Endodermal cell (in vitro differentiated cells): ENCODE data around the gene EDEM1. TPM values are rescaled to one million over a fixed set of nuclear protein-coding genes. Genes with fewer than 3 reads are reported as not detected.
"Not testable (repeated sequence)": the region's sequence is repeated elsewhere in the genome, so short reads cannot be mapped to it uniquely, and the experiment has no call there.

ENCODE experiments used
- DNase-seq: peaks from one replicate; pipeline ENCODE4 v3.0.0-alpha.2; 2017
- H3K27ac ChIP-seq: 2 replicates; pipeline ENCODE4 v1.5.1; 2013; ENCODE audit warnings: mild to moderate bottlenecking, low read depth, low read length, moderate library complexity
- H3K27me3 ChIP-seq: 2 replicates; pipeline ENCODE4 v1.6.1; 2013; ENCODE audit warnings: mild to moderate bottlenecking, low read length, moderate library complexity; ENCODE audit not compliant: insufficient read depth, control insufficient read depth, poor library complexity, severe bottlenecking
- H3K36me3 ChIP-seq: 2 replicates; pipeline ENCODE4 v1.7.0; 2013; ENCODE audit warnings: mild to moderate bottlenecking, low read length, moderate library complexity; ENCODE audit not compliant: control insufficient read depth, insufficient read depth
- H3K4me1 ChIP-seq: one replicate; pipeline ENCODE4 v1.7.0; 2013; ENCODE audit warnings: low read length; ENCODE audit not compliant: control insufficient read depth, insufficient read depth
- H3K4me3 ChIP-seq: 2 replicates; pipeline ENCODE4 v1.5.1; 2013; ENCODE audit warnings: mild to moderate bottlenecking, low read length, moderate library complexity
- H3K9ac ChIP-seq: 2 replicates; pipeline ENCODE4 v1.6.1; 2013; ENCODE audit warnings: mild to moderate bottlenecking, low read length, moderate library complexity; ENCODE audit not compliant: poor library complexity, severe bottlenecking; ENCODE audit errors: extremely low read depth
- H3K9me3 ChIP-seq: 2 replicates; pipeline ENCODE4 v1.6.1; 2013; ENCODE audit warnings: mild to moderate bottlenecking, low read length, moderate library complexity; ENCODE audit not compliant: control insufficient read depth
- H3K27ac Mint-ChIP-seq: 2 replicates; pipeline ENCODE4 v1.8.0; 2020; ENCODE audit warnings: mixed read lengths
- H3K27me3 Mint-ChIP-seq: 2 replicates; pipeline ENCODE4 v1.8.0; 2021; ENCODE audit warnings: mild to moderate bottlenecking, mixed read lengths; ENCODE audit not compliant: insufficient read depth
- H3K36me3 Mint-ChIP-seq: 2 replicates; pipeline ENCODE4 v1.8.0; 2020; ENCODE audit warnings: low read depth, mixed read lengths
- H3K4me1 Mint-ChIP-seq: 2 replicates; pipeline ENCODE4 v1.8.0; 2020; ENCODE audit warnings: mixed read lengths
- H3K4me3 Mint-ChIP-seq: 2 replicates; pipeline ENCODE4 v1.8.0; 2020; ENCODE audit warnings: mild to moderate bottlenecking, moderate library complexity, mixed read lengths
- H3K9me3 Mint-ChIP-seq: 2 replicates; pipeline ENCODE4 v1.8.0; 2020; ENCODE audit warnings: mild to moderate bottlenecking, mixed read lengths
- CTCF ChIP-seq: fragments of 200-600 bp; sonication (generic); conservative IDR thresholded peaks from 2 replicates; pipeline ENCODE4 v1.5.0; 2021; ENCODE audit warnings: antibody characterized with exemption, mild to moderate bottlenecking
- WGBS, 2 experiments: methylation state at CpG; one replicate each; pipeline versions ENCODE4 v1.1.5 to v1.1.7; 2013; ENCODE audit warnings: missing lambda C conversion rate in 2 of 2, mixed read lengths in 1 of 2; ENCODE audit not compliant: insufficient coverage in 1 of 2, insufficient read length in 1 of 2; 5-methylcytosine and 5-hydroxymethylcytosine counted together
- total RNA-seq, 2 donors: library from RNA; stranded (reverse); fragmentation: NEBNext Ultra II Directional in 1 of 2; extraction: Animal tissue kit (Norgen Biotek cat#: 25700) in 1 of 2; gene quantifications; 2 replicates in 1 of 2; 3 replicates in 1 of 2; pipeline ENCODE4 v1.2.1, GENCODE V29; 2021

The EDEM1 gene
- total RNA-seq, 2 donors from 2014 or later, result 24.5 to 28.1 TPM

DNA sequence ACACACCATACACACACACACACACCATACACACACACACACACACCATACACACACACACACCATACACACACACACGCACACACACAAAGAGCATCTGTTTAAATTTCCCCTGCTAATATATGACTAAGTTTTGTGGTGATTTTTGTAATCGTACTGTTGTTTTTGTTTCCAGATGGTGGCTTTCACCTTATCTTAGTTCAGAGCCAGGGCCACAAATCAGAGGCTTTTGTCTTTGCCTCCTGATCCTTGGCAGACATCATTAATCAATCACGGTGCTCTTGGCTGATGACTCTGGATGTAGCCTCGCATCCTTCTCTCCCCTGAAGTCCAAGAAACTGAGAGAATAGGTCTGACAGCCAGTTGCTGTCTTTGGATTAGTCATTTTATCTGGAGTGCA, 52.1 kb downstream of the EDEM1 start:
- Histone ChIP-seq H3K36me3 (no peaks in the 10 kb centered on the region), H3K27me3 (no peaks in the 10 kb centered on the region), H3K4me1 (no peaks in the 10 kb centered on the region), H3K9me3 (peaks cover 14% of the 10 kb centered on the region), H3K27ac (no peak overlapping the region), H3K9ac (no peak overlapping the region), H3K4me3 (no peak overlapping the region)
- Mint-ChIP-seq H3K4me1 (peaks cover 9% of the 10 kb centered on the region), H3K27me3 (peaks cover 2% of the 10 kb centered on the region), H3K27ac (no peak overlapping the region), H3K4me3 (no peak overlapping the region), H3K9me3 (peaks cover 25% of the 10 kb centered on the region), H3K36me3 (peaks cover 10% of the 10 kb centered on the region)
- TF ChIP-seq CTCF, result no peak
- DNase-seq, result no peak
- WGBS, 2 experiments, result 93% methylated on average over 4 of the region's 4 CpGs; no CpG with 5 or more reads in 1 of the 2 experiments

DNA sequence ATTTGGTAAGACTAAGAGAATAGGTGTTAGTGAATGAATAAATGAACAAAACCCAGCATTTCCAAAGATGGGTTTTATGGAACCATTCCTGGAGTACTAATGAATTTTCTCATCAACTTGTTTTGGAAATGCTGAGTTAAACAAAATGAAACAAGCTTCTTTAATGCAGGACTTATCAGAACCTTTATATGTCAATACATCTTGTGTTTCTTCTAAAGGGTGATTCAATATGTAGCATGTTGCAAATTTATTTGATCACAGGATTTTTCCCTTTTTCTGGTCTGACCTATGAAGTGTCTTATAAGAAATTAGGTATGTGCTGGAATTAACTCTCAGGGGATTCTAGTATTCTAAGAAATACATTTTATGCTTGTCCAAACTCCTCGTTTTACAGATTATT, 53.2 kb downstream of the EDEM1 start:
- no peak overlapping the region for H3K27ac Mint-ChIP-seq
- DNase-seq, result no peak
- H3K27me3 Mint-ChIP-seq, result peaks cover 2% of the 10 kb centered on the region
- H3K36me3 Mint-ChIP-seq, result peaks cover 10% of the 10 kb centered on the region
- Histone ChIP-seq H3K27ac (no peak overlapping the region), H3K36me3 (no peaks in the 10 kb centered on the region), H3K4me3 (no peak overlapping the region), H3K9me3 (peaks cover 14% of the 10 kb centered on the region), H3K9ac (no peak overlapping the region), H3K4me1 (no peaks in the 10 kb centered on the region), H3K27me3 (no peaks in the 10 kb centered on the region)
- no peak overlapping the region for H3K4me3 Mint-ChIP-seq
- peaks cover 7% of the 10 kb centered on the region for H3K4me1 Mint-ChIP-seq
- H3K9me3 Mint-ChIP-seq, result peaks cover 27% of the 10 kb centered on the region
- 90 to 100% methylated on average over 1 of the region's 1 CpG for WGBS, 2 experiments
- TF ChIP-seq CTCF, result no peak

GRCh38 chr3:5242785-5243184, 55.3 kb downstream of the EDEM1 start:
- H3K4me1 Mint-ChIP-seq, H3K27me3 Mint-ChIP-seq: not testable (repeated sequence)

GRCh38 chr3:5245927-5246326, 58.4 kb downstream of the EDEM1 start:
- H3K27me3 Mint-ChIP-seq, result peaks cover 2% of the 10 kb centered on the region

More at GRCh38 chr3:5242785-5243184, 55.3 kb downstream of the EDEM1 start:
- H3K27me3 ChIP-seq, H3K27ac Mint-ChIP-seq, H3K4me3 ChIP-seq, DNase-seq, H3K9ac ChIP-seq, H3K36me3 ChIP-seq, H3K4me3 Mint-ChIP-seq, H3K27ac ChIP-seq, H3K4me1 ChIP-seq: not testable (repeated sequence)
- H3K9me3 Mint-ChIP-seq, result peaks cover 27% of the 10 kb centered on the region
- 86 to 92% methylated on average over 12 to 19 of the region's 23 CpGs for WGBS, 2 experiments
- peaks cover 10% of the 10 kb centered on the region for H3K36me3 Mint-ChIP-seq
- H3K9me3 ChIP-seq, result peaks cover 14% of the 10 kb centered on the region

More at GRCh38 chr3:5245927-5246326, 58.4 kb downstream of the EDEM1 start:
- Histone ChIP-seq H3K9ac (no peak overlapping the region), H3K4me3 (no peak overlapping the region), H3K9me3 (peaks cover 14% of the 10 kb centered on the region), H3K36me3 (no peaks in the 10 kb centered on the region), H3K27ac (no peak overlapping the region), H3K27me3 (no peaks in the 10 kb centered on the region), H3K4me1 (no peaks in the 10 kb centered on the region)
- DNase-seq, result no peak
- peaks cover 27% of the 10 kb centered on the region for H3K9me3 Mint-ChIP-seq
- no peak overlapping the region for H3K4me3 Mint-ChIP-seq
- TF ChIP-seq CTCF, result no peak
- H3K27ac Mint-ChIP-seq, result no peak overlapping the region
- peaks cover 3% of the 10 kb centered on the region for H3K4me1 Mint-ChIP-seq
- H3K36me3 Mint-ChIP-seq, result peaks cover 10% of the 10 kb centered on the region
